Epidermal melanocyte (primary cell): ENCODE measurements around the gene KIF26A.
"Not testable (repeated sequence)": the region's sequence is repeated elsewhere in the genome, so short reads cannot be mapped to it uniquely, and the experiment has no call there.

Experiments
- DNase-seq: peaks from one replicate; pipeline ENCODE4 v3.0.0; 2011; ENCODE audit warnings: low spot score; ENCODE audit not compliant: insufficient read length

The KIF26A gene

DNA sequence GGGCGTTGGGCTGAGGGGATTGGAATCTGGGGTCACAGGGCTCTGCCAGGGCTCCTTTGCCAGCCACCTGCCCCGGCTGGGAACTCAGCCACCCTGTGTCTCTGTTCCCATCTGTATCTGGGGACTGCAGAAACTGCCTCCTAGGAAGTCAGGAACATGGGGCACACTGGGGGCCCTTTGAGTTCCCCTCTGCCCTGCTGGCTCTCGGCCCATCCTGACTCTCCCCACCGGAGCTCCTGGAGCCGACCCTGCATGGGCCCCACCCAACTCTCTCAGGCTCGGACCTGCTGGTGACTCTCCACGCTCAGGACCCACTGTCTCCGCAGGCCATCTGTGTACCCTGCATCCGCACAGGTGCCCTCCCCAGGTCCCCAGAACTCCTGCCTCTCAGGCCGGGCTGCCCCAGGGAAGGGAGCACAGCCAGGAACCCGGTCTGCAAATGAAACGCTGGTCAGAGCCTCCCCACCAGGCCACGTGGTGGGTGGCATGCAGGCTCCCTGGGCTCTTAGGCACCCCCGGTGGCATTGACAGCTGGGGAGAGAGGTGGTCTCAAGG is 82.8 kb downstream of the KIF26A start:
- DNase-seq, result no peak

DNA sequence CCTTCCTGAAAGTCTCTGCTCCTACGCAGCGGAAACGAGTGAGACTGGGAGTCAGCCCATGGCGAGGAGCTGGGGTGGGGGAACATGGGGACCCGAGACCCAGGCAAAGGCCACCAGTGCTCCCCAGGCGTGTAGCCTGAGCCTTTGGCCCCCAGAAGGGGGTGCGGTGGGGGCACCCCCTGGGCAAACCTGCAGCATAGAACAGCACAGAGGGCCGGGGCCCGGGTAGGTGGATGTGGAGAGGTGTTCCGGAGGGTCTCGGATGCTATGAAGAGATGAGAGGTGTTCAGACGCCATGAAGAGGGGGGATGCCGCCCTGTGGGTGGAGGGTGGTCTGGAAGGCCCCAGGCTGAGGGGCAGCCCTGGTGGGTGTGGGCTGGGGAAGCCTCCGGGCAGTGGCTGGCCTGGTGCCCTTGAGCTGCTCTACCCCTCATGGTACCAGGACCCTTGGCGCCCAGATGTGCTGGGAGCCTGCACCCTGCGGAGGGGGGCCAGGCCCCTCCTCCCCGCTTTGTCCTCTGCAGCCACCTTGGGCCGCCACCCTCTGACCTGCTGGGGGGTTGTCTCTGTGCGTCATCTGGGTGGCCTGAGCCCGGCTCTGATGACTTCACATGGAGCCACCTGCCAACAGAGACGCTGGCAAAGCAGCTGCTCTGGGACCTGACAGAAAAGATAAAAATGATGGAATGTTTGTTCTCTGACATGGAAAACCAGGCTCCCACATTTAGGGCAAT is 83.4 kb downstream of the KIF26A start:
- no peak for DNase-seq

- DNase-seq, result no peak
These were observed 84.1 kb downstream of the KIF26A start for GRCh38 chr14:104222396-104223036.

- DNase-seq, result no peak
These were observed 85.0 kb downstream of the KIF26A start for GRCh38 chr14:104223101-104224041.

GRCh38 chr14:104224131-104224505 is 85.7 kb downstream of the KIF26A start:
- DNase-seq, result no peak

DNA sequence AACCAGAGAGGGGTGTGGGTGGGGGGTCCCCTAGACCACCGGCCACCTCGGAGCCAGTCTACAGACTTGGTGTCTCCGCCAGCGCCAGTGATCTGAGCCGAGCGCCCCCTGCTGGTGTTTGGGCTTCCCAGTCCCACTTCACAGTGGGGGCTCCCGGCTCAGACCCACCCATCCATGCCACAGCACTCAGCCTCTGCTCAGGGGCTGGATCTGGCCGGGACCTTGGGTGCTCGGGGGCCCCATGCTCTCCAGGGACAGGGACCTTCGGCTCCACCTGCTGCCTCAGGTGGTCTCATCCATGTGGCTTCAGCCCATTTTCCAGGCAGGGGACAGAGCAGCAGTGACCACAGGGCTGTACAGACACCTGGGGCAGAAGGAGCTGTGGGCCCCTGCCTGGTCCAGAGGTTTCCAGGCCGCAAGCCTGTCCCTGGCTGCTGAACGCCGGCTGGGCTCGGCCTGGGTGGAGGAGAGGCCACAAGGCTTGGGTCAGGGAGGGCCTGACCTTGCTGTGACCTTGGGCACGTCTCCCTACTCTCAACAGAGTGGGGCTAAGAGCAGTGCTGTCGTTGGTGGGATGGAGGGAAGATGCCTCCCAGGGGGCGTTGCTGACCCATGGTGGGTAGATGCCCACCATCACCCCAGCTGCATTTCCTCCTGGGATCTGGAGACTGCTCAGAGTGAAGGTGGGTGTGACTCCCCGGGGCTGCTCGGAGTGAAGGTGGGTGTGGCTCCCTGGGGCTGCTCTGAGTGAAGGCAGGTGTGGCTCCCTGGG is 86.3 kb downstream of the KIF26A start:
- no peak for DNase-seq

DNA sequence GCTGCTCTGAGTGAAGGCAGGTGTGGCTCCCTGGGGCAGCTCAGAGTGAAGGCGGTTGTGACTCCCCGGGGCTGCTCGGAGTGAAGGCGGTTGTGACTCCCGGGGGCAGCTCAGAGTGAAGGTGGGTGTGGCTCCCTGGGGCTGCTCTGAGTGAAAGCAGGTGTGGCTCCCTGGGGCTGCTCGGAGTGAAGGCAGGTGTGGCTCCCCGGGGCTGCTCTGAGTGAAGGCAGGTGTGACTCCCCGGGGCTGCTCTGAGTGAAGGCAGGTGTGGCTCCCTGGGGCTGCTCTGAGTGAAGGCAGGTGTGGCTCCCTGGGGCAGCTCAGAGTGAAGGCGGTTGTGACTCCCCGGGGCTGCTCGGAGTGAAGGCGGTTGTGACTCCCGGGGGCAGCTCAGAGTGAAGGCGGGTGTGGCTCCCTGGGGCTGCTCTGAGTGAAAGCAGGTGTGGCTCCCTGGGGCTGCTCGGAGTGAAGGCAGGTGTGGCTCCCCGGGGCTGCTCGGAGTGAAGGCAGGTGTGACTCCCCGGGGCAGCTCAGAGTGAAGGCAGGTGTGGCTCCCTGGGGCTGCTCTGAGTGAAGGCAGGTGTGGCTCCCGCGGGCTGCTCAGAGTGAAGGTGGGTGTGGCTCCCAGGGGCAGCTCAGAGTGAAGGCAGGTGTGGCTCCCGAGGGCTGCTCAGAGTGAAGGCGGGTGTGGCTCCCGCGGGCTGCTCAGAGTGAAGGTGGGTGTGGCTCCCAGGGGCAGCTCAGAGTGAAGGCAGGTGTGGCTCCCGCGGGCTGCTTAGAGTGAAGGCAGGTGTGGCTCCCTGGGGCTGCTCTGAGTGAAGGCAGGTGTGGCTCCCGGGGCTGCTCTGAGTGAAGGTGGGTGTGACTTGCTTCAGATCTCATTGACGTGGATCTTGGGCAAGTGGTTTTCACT is 87.1 kb downstream of the KIF26A start:
- DNase-seq, result not testable (repeated sequence)

DNA sequence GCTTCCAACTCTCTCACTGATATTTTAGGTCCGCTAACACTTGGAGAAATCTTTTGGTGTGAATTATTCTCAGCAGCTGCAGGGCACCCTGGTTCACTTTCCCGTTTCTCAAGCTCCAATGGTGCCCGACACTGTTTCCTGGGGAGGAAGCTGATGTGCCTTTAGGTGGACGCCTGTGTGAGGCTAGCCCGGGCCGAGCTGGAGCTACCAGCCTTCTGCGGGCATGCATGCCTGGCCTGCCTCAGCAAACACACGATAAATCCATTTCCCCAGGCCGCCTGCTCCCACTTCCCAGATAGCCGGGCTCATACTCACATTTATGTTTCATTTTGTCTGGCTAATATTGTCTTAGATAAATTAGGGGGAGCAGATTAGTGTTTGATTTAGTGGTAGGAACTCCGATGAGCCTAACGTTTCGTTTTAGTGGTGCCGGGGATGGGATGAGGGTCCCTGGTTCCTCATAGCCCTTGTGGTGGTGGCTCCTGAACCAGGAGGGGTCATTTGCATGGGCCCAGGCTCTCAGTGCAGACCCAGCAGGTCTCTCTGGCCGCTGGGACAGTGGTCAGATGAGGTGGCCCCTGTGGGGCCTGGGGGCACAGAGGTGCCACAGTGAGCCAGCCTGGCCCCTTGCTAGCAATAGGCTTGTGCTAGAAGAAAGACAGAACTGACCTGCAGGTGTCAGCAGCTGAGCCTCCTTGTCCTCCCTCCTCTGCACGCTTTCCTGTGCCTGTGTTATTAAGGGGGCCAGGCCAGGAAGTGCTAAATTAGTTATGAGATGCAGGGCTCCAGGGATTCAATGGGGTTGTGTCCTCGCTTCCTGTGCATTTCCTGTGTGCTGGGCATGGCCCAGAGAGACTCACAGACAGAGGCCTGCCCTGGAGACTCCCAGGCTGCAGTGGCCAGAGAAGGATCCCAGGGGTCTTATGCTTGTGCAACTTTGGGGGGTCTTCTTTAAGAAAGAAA is 88.3 kb downstream of the KIF26A start:
- DNase-seq, result no peak

- no peak for DNase-seq
These were observed 89.4 kb downstream of the KIF26A start for GRCh38 chr14:104227806-104228205.

DNA sequence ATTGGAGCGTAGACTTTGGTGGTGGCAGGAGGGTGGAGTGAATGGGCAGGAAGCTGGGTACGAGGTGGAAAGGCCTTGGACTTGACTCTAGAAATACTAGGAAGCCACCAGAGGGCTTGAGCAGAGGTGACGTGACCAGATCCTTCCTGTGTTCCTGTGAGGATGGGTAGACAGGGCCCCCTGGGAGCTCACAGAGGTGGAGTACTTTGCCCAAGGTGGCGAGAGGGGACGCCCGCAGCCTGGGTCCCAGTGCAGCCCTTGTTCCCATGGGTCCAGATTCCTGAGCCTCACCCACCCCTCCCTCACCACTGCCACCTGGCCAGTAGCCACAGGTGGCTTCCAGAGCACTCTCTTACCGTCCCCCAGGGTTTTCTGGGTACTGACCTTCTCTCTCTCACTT is 89.8 kb downstream of the KIF26A start:
- DNase-seq, result no peak

DNA sequence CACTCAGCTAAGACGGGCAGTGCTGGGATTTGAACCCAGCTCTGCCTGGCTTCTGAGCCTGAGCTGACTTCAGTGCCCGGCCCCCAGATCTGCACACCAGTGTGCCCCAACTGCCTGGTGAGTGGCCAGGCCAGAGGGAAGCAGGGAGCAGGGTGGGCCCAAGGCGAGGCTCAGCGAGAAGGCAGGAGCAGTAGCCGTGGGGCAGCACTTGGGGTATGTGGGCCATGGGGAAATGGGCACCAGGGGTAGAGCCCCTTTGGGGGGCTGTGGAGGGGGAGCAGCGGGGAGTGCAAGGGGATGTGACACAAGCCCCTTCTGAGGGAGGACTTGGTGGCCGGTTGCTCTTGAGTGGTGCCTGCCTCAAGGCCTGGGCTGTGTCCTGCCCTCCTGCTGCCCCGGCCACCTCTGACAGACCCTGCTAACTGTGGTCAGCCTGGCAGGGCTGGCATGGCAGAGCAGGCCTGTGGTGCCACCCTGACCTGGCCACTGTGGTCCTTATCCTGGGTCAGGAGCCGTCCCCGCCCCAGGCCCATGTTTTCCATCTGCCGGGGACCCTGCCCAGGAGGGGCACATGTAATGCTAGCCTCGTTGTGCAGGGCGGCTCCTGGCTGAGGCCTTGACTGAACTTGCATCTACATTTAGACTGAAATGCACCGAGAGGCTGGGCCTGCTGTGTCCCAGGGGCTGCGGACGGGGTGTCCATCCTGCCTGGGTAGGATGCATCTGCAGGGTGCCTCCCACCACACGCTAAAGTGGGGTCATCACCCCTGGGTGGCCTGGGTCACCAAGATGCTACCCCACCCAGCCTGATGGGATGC is 90.5 kb downstream of the KIF26A start:
- DNase-seq, result no peak

GRCh38 chr14:104229534-104230055 is 91.2 kb downstream of the KIF26A start:
- DNase-seq, result no peak

DNA sequence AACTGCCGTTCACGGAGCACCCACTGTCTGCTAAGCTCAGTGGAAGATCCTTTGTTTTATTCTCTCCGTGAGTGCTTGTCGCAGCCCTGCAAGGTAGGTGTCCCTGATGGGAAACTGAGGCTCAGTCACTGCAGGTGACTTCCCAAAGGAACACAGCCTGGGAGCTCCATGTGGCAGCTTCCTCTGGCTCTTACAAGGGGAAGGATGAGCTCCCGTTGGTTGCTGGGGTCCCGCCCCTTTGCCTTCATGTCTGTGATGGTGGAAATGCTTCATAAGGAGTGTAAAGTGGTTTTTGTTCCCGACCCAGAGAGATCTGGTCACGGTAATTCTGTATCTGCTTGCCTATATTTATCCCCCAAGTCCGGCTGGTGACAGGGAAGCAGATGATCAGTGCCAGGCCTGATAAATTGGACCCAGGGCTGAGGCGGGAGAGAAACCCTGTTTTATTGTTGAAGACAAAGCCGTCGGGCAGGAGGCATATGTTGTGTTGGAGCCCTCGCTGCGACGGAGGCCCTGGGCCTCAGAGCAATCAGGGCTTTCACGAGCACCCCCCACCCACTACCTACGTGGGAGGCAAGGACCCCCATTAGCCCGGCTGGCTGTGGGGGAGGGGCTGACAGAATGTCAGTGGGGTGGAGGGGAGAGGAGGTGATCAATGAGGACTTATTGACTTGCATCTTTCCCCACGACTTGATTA is 91.9 kb downstream of the KIF26A start:
- no peak for DNase-seq
